ENCODE measurements around the gene RPP25L.
A peak's percentile ranks its signal among the peaks of the same experiment; 100 is the strongest.

RPP25L gene

GRCh38 chr9:34638138-34638445, 26.2 kb upstream of the RPP25L start:
- TF ChIP-seq, protein P1, sequence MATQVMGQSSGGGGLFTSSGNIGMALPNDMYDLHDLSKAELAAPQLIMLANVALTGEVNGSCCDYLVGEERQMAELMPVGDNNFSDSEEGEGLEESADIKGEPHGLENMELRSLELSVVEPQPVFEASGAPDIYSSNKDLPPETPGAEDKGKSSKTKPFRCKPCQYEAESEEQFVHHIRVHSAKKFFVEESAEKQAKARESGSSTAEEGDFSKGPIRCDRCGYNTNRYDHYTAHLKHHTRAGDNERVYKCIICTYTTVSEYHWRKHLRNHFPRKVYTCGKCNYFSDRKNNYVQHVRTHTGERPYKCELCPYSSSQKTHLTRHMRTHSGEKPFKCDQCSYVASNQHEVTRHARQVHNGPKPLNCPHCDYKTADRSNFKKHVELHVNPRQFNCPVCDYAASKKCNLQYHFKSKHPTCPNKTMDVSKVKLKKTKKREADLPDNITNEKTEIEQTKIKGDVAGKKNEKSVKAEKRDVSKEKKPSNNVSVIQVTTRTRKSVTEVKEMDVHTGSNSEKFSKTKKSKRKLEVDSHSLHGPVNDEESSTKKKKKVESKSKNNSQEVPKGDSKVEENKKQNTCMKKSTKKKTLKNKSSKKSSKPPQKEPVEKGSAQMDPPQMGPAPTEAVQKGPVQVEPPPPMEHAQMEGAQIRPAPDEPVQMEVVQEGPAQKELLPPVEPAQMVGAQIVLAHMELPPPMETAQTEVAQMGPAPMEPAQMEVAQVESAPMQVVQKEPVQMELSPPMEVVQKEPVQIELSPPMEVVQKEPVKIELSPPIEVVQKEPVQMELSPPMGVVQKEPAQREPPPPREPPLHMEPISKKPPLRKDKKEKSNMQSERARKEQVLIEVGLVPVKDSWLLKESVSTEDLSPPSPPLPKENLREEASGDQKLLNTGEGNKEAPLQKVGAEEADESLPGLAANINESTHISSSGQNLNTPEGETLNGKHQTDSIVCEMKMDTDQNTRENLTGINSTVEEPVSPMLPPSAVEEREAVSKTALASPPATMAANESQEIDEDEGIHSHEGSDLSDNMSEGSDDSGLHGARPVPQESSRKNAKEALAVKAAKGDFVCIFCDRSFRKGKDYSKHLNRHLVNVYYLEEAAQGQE (IDR thresholded peaks at IDR 0.05; ENCODE audit: low read depth): no peak
- no peak for TF ChIP-seq EGR1 (IDR thresholded peaks at IDR 0.05)
- no peak for TF ChIP-seq CREB1 (IDR thresholded peaks at IDR 0.05; ENCODE audit: low read depth)
- TF ChIP-seq NFIC (IDR thresholded peaks at IDR 0.05): no peak
- TF ChIP-seq, protein P2, sequence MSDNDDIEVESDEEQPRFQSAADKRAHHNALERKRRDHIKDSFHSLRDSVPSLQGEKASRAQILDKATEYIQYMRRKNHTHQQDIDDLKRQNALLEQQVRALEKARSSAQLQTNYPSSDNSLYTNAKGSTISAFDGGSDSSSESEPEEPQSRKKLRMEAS (IDR thresholded peaks at IDR 0.05): no peak
- no peak for TF ChIP-seq TCF12 (IDR thresholded peaks at IDR 0.05; ENCODE audit: low read depth)
- TF ChIP-seq YY1 (IDR thresholded peaks at IDR 0.05; ENCODE audit: low read depth): no peak
- no peak for TF ChIP-seq CEBPB (IDR thresholded peaks at IDR 0.05)
- no peak for TF ChIP-seq RAD21 (IDR thresholded peaks at IDR 0.05; ENCODE audit: low read depth)
- no peak for TF ChIP-seq TEAD4 (IDR thresholded peaks at IDR 0.05)
- no peak for TF ChIP-seq TAF1 (IDR thresholded peaks at IDR 0.05; ENCODE audit: low read depth)
- no peak for TF ChIP-seq USF1 (IDR thresholded peaks at IDR 0.05)
- TF ChIP-seq ZBTB7A (IDR thresholded peaks at IDR 0.05; ENCODE audit: low read depth): no peak
- no peak for TF ChIP-seq FOXM1 (IDR thresholded peaks at IDR 0.05; ENCODE audit: borderline replicate concordance, low read depth)

DNA sequence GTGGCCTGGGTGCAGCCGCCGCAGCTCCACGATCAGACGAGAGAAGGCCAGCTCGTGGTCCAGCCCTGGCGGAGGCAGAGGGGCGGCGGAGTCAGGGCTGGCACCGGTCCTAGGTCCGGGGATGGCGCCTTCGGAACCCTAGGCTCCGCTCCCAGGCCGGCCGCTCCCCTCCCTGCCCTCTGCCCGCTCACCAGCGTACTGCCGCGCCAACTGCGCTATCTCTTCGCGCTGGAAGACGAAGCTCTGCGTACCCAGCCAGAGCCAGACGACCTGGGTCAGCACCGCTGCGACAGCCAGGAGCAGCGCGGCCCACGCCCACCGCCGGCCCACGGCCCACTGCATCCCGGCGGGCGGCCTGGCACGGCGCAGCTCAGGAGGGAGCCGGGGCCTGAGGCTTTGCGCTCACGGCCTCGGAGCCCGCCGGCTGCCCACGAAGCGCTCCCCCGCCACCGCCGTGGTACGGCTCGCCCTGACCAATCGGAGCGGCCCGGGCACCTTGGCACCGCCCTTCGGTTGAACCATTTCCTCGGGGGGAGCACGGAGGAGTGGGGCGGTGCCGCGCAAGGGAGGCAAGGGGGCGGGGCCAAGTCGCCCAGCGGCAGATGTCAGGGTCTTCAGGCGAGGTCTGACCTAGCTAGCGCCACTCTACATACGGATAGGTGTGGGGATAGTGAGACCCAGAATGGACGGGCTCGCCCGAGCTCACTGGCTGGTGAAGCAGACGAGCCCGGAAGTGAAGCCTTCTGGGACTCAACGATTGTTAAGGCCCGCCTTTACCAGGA, 25.6 kb upstream of the RPP25L start, which contains the start of gene SIGMAR1:
Gene SIGMAR1 (minus strand): TSS at position 432 of the 782 bp plus-strand sequence. CDS start 90 bp downstream, at position 342.
- TF ChIP-seq, protein P2 (IDR thresholded peaks at IDR 0.05): peak; percentile 98; the same call in 1 of the 2 replicates
- TF ChIP-seq TCF12 (IDR thresholded peaks at IDR 0.05; ENCODE audit: low read depth) (no peak; the same call in 1 of the 2 replicates), CREB1 (IDR thresholded peaks at IDR 0.05; ENCODE audit: low read depth) (no peak), TEAD4 (IDR thresholded peaks at IDR 0.05) (0 out of 2 replicates have a peak, but pooled peaks have one; percentile 3), NFIC (IDR thresholded peaks at IDR 0.05) (peak; percentile 48), ZBTB7A (IDR thresholded peaks at IDR 0.05; ENCODE audit: low read depth) (no peak), USF1 (IDR thresholded peaks at IDR 0.05) (no peak; the same call in 1 of the 2 replicates), TAF1 (IDR thresholded peaks at IDR 0.05; ENCODE audit: low read depth) (peak; percentile 57), EGR1 (IDR thresholded peaks at IDR 0.05) (no peak; the same call in 1 of the 2 replicates), RAD21 (IDR thresholded peaks at IDR 0.05; ENCODE audit: low read depth) (no peak), EP300 (IDR thresholded peaks at IDR 0.05; ENCODE audit: borderline replicate concordance) (peak; percentile 36; the same call in 1 of the 2 replicates), FOXM1 (IDR thresholded peaks at IDR 0.05; ENCODE audit: borderline replicate concordance, low read depth) (no peak)
- TF ChIP-seq, protein P1 (IDR thresholded peaks at IDR 0.05; ENCODE audit: low read depth): no peak

DNA sequence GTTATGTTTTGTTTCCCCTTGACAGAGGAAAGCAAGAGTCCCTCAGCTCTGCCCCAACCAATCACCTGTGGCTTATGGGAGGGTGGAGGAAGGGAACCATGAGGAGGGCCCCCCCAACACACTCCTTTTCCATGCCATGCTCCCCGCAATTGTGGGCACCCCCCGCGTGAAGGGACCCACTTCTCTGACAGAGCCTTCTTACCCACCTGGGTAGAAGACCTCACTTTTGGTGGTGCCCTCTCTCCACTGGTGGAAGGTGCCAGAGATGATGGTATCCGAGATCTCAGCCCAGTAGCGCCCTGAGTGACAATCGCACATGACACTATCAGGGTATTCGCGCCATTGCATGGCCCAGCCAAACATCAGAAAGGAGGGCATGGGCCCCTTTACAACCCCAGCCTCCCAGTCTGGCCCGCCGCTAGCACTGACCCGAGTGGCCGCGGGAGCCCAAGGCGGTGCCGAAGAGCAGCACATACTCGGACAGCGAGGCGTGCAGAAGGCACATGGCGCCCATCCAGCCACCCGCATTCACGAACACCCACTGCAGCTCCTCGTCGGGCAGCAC, 25.0 kb upstream of the RPP25L start:
- TF ChIP-seq, protein P1 (IDR thresholded peaks at IDR 0.05; ENCODE audit: low read depth): no peak
- TF ChIP-seq TAF1 (IDR thresholded peaks at IDR 0.05; ENCODE audit: low read depth) (no peak), RAD21 (IDR thresholded peaks at IDR 0.05; ENCODE audit: low read depth) (no peak), TCF12 (IDR thresholded peaks at IDR 0.05; ENCODE audit: low read depth) (0 out of 2 replicates have a peak, but pooled peaks have one; percentile 7), CREB1 (IDR thresholded peaks at IDR 0.05; ENCODE audit: low read depth) (no peak), NFIC (IDR thresholded peaks at IDR 0.05) (no peak), USF1 (IDR thresholded peaks at IDR 0.05) (peak; percentile 75; the same call in 1 of the 2 replicates), FOXM1 (IDR thresholded peaks at IDR 0.05; ENCODE audit: borderline replicate concordance, low read depth) (no peak), EP300 (IDR thresholded peaks at IDR 0.05; ENCODE audit: borderline replicate concordance) (no peak), TEAD4 (IDR thresholded peaks at IDR 0.05) (no peak)
- TF ChIP-seq, protein P2 (IDR thresholded peaks at IDR 0.05): no peak; the same call in 1 of the 2 replicates

All from Ishikawa (cell line).